Measurements from ENCODE around the gene SLC44A3.

The SLC44A3 gene

GRCh38 chr1:94908190-94908589 lies 88.0 kb downstream of the SLC44A3 start:
- DNase-seq (ENCODE audit: low spot score) = no peak

- DNase-seq (ENCODE audit: low spot score) = no peak
These were observed 88.8 kb downstream of the SLC44A3 start for GRCh38 chr1:94908965-94909364.

GRCh38 chr1:94909486-94909885 lies 89.3 kb downstream of the SLC44A3 start:
- no peak for DNase-seq (ENCODE audit: low spot score)

- DNase-seq (ENCODE audit: low spot score) = no peak
These were observed 92.4 kb downstream of the SLC44A3 start for GRCh38 chr1:94912263-94913184.

- no peak for DNase-seq (ENCODE audit: low spot score)
These were observed 97.1 kb downstream of the SLC44A3 start for GRCh38 chr1:94917251-94917650.

GRCh38 chr1:94919241-94920030 lies 99.3 kb downstream of the SLC44A3 start:
- DNase-seq (ENCODE audit: low spot score) = no peak

- DNase-seq (ENCODE audit: low spot score) = peak; percentile 42
These were observed 99.9 kb downstream of the SLC44A3 start for GRCh38 chr1:94920061-94920460.

GRCh38 chr1:94921977-94922376 lies 101.8 kb downstream of the SLC44A3 start:
- DNase-seq (ENCODE audit: low spot score) = no peak

- DNase-seq (ENCODE audit: low spot score) = peak; percentile 59
These were observed 102.7 kb downstream of the SLC44A3 start for GRCh38 chr1:94922761-94923331.

GRCh38 chr1:94925004-94925403 lies 104.8 kb downstream of the SLC44A3 start:
- no peak for DNase-seq (ENCODE audit: low spot score)

GRCh38 chr1:94925561-94926125 lies 105.5 kb downstream of the SLC44A3 start:
- DNase-seq (ENCODE audit: low spot score) = peak; percentile 85

- peak; percentile 56 for DNase-seq (ENCODE audit: low spot score)
These were observed 106.2 kb downstream of the SLC44A3 start for GRCh38 chr1:94926126-94926914.

GRCh38 chr1:94926915-94927404 lies 106.8 kb downstream of the SLC44A3 start, which contains the start of gene CNN3:
TSS of gene CNN3 (minus strand) at chr1:94927110. CDS start at chr1:94926894, 216 bp downstream.
- DNase-seq (ENCODE audit: low spot score) = peak; percentile 94

- DNase-seq (ENCODE audit: low spot score) = no peak
These were observed 107.4 kb downstream of the SLC44A3 start for GRCh38 chr1:94927405-94928175.

- no peak for DNase-seq (ENCODE audit: low spot score)
These were observed 108.3 kb downstream of the SLC44A3 start for GRCh38 chr1:94928293-94928939.

- no peak for DNase-seq (ENCODE audit: low spot score)
These were observed 109.4 kb downstream of the SLC44A3 start for GRCh38 chr1:94929351-94930217.

GRCh38 chr1:94931254-94931841 lies 111.2 kb downstream of the SLC44A3 start:
- DNase-seq (ENCODE audit: low spot score) = no peak

- DNase-seq (ENCODE audit: low spot score) = no peak
These were observed 114.4 kb downstream of the SLC44A3 start for GRCh38 chr1:94934551-94934950.

Data from AG08395 (cell line).